Esophagus muscularis mucosa (tissue), 3 donors: Measurements from ENCODE around the gene CACNA2D3.

ENCODE experiments used
- POLR2A ChIP-seq: fragments of 450-650 bp; IDR thresholded peaks from one replicate; pipeline ENCODE4 v1.6.1; 2017; ENCODE audit warnings: antibody characterized with exemption, moderate library complexity, mild to moderate bottlenecking, low read depth
- POLR2AphosphoS5 ChIP-seq, 2 donors: sonication (generic); formaldehyde crosslinking; IDR thresholded peaks; one replicate each; pipeline ENCODE4 v1.6.1; 2017; ENCODE audit warnings: antibody characterized with exemption in 2 of 2
- TF ChIP-seq, protein P1 (sequence below), 3 experiments: fragments of 200-600 bp in 2 of 3; fragments of 450-650 bp in 1 of 3; sonication (generic) in 2 of 3; IDR thresholded peaks; one replicate each; pipeline ENCODE4 v1.5.1; 2017 to 2019; ENCODE audit warnings: antibody characterized with exemption in 3 of 3, mild to moderate bottlenecking in 2 of 3, moderate library complexity in 1 of 3

- TF ChIP-seq POLR2AphosphoS5 (IDR thresholded peaks at IDR 0.05) (no peak), POLR2A (no peak)
- TF ChIP-seq, protein P1, sequence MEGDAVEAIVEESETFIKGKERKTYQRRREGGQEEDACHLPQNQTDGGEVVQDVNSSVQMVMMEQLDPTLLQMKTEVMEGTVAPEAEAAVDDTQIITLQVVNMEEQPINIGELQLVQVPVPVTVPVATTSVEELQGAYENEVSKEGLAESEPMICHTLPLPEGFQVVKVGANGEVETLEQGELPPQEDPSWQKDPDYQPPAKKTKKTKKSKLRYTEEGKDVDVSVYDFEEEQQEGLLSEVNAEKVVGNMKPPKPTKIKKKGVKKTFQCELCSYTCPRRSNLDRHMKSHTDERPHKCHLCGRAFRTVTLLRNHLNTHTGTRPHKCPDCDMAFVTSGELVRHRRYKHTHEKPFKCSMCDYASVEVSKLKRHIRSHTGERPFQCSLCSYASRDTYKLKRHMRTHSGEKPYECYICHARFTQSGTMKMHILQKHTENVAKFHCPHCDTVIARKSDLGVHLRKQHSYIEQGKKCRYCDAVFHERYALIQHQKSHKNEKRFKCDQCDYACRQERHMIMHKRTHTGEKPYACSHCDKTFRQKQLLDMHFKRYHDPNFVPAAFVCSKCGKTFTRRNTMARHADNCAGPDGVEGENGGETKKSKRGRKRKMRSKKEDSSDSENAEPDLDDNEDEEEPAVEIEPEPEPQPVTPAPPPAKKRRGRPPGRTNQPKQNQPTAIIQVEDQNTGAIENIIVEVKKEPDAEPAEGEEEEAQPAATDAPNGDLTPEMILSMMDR (IDR thresholded peaks at IDR 0.05) = no peak
Measured at GRCh38 chr3:54197509-54197908, 75.2 kb downstream of the CACNA2D3 start.
